ENCODE measurements around the gene GRID2. TPM values are rescaled to one million over a fixed set of nuclear protein-coding genes. Genes with fewer than 3 reads are reported as not detected.
"Not testable (repeated sequence)": the region's sequence is repeated elsewhere in the genome, so short reads cannot be mapped to it uniquely, and the experiment has no call there.

The GRID2 gene
- total RNA-seq, 6 experiments from 2014 or later: not detected

GRCh38 chr4:93348896-93349295, 1045.1 kb downstream of the GRID2 start:
- ATAC-seq (no peak), DNase-seq (no peak)
- intact Hi-C loops (cut with DNase I): no loop called here
- H3K36me3 ChIP-seq: no peaks in the 10 kb centered on the region
- H3K4me1 ChIP-seq: no peaks in the 10 kb centered on the region
- H3K27ac ChIP-seq: no peak overlapping the region
- no peaks in the 10 kb centered on the region for H3K9me3 ChIP-seq
- H3K27me3 ChIP-seq: no peaks in the 10 kb centered on the region
- H3K4me3 ChIP-seq: no peak overlapping the region
- no peak for TF ChIP-seq CTCF (IDR thresholded peaks at IDR 0.05)
- no peak for TF ChIP-seq POLR2A (IDR thresholded peaks at IDR 0.05)
- WGBS (ENCODE audit: insufficient coverage, low coverage, low lambda C conversion rate, missing lambda C conversion rate): 50% methylated on average over 3 of the region's 3 CpGs

GRCh38 chr4:93351846-93352245, 1048.1 kb downstream of the GRID2 start:
- Histone ChIP-seq H3K4me3 (no peak overlapping the region), H3K27ac (no peak overlapping the region), H3K4me1 (no peaks in the 10 kb centered on the region), H3K9me3 (no peaks in the 10 kb centered on the region), H3K36me3 (no peaks in the 10 kb centered on the region), H3K27me3 (no peaks in the 10 kb centered on the region)
- DNase-seq (no peak), ATAC-seq (no peak)
- intact Hi-C loops (cut with DNase I): no loop called here
- TF ChIP-seq CTCF (IDR thresholded peaks at IDR 0.05): no peak
- TF ChIP-seq POLR2A (IDR thresholded peaks at IDR 0.05): no peak
- 13% methylated on average over 1 of the region's 1 CpG for WGBS (ENCODE audit: insufficient coverage, low coverage, low lambda C conversion rate, missing lambda C conversion rate)

- DNase-seq (no peak), ATAC-seq (no peak)
- H3K27me3 ChIP-seq: no peaks in the 10 kb centered on the region
- 24% methylated on average over 3 of the region's 4 CpGs for WGBS (ENCODE audit: insufficient coverage, low coverage, low lambda C conversion rate, missing lambda C conversion rate)
- TF ChIP-seq POLR2A (IDR thresholded peaks at IDR 0.05): no peak
- no peak overlapping the region for H3K4me3 ChIP-seq
- H3K36me3 ChIP-seq: no peaks in the 10 kb centered on the region
- H3K9me3 ChIP-seq: no peaks in the 10 kb centered on the region
- no peaks in the 10 kb centered on the region for H3K4me1 ChIP-seq
- intact Hi-C loops (cut with DNase I): no loop called here
- H3K27ac ChIP-seq: no peak overlapping the region
Measured at GRCh38 chr4:93355411-93355810, 1051.6 kb downstream of the GRID2 start.

GRCh38 chr4:93359586-93359985, 1055.8 kb downstream of the GRID2 start:
- Histone ChIP-seq H3K4me1 (no peaks in the 10 kb centered on the region), H3K9me3 (no peaks in the 10 kb centered on the region), H3K27me3 (no peaks in the 10 kb centered on the region), H3K36me3 (no peaks in the 10 kb centered on the region), H3K27ac (no peak overlapping the region), H3K4me3 (no peak overlapping the region)
- WGBS (ENCODE audit: insufficient coverage, low coverage, low lambda C conversion rate, missing lambda C conversion rate): 76% methylated on average over 2 of the region's 3 CpGs
- no peak for TF ChIP-seq POLR2A (IDR thresholded peaks at IDR 0.05)
- no peak for ATAC-seq
- DNase-seq: no peak
- intact Hi-C loops (cut with DNase I): no loop called here

GRCh38 chr4:93366169-93366755, 1062.5 kb downstream of the GRID2 start:
- H3K27me3 ChIP-seq; DNase-seq; H3K36me3 ChIP-seq; H3K4me1 ChIP-seq; intact Hi-C loops (cut with DNase I); ATAC-seq; H3K4me3 ChIP-seq; H3K27ac ChIP-seq; H3K9me3 ChIP-seq: not testable (repeated sequence)
- 43% methylated on average over 6 of the region's 9 CpGs for WGBS (ENCODE audit: insufficient coverage, low coverage, low lambda C conversion rate, missing lambda C conversion rate)

- no peaks in the 10 kb centered on the region for H3K9me3 ChIP-seq
- no peak overlapping the region for H3K27ac ChIP-seq
- 41% methylated on average over 4 of the region's 4 CpGs for WGBS (ENCODE audit: insufficient coverage, low coverage, low lambda C conversion rate, missing lambda C conversion rate)
- no peaks in the 10 kb centered on the region for H3K36me3 ChIP-seq
- ATAC-seq (no peak), DNase-seq (no peak)
- TF ChIP-seq CTCF (IDR thresholded peaks at IDR 0.05): no peak
- no peaks in the 10 kb centered on the region for H3K4me1 ChIP-seq
- intact Hi-C loops (cut with DNase I): no loop called here
- H3K4me3 ChIP-seq: no peak overlapping the region
- no peaks in the 10 kb centered on the region for H3K27me3 ChIP-seq
Measured at GRCh38 chr4:93368968-93369367, 1065.2 kb downstream of the GRID2 start.
